SKM-1 treated with dmso at 0.1 percent for 144 hours (cell line): ENCODE measurements around the gene RBMS3.

ENCODE experiments used
- DNase-seq: peaks from one replicate; lab custom pipeline; 2025; ENCODE audit not compliant: unreplicated experiment; lab: John Stamatoyannopoulos, UW

The RBMS3 gene

GRCh38 chr3:29426302-29427226 is 145.7 kb downstream of the RBMS3 start:
- DNase-seq, result no peak

DNA sequence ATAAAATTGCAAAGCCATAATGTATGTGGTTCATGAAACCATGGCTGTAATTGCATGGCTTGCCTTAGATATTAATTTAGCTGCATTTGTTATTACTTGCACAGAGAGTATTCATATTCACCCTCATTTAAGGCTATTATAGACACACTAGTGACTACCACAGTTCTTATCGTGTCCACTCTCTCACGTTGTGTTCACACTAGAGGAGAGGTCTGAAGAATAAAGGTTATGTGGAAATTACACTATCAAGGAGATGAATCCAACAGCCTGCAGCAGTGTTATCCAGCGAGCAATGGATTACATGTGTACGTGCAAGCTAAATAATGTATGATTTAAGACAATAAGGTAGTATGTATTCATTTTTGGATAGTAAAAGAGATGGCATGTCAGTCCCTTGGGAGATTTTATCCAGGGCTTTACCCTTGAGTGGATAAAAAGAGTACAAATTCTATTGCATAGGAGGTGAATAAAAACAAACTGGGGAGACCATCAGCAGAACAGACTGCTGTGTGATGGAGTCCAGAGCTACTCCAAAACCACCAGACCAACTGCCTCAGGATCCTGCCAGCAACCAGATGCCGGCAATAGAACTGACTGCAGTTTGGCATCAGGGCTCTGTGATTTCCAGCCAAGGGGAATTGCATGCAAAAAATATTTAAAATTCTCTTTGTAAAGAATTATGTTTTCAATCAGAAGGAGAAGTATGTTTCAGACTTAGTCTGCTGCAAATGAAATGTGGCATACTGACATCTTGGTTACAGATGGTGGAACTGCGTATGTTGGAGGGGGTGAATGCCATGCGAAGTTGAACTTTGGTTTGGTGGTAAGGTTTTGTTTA is 146.6 kb downstream of the RBMS3 start:
- no peak for DNase-seq

DNA sequence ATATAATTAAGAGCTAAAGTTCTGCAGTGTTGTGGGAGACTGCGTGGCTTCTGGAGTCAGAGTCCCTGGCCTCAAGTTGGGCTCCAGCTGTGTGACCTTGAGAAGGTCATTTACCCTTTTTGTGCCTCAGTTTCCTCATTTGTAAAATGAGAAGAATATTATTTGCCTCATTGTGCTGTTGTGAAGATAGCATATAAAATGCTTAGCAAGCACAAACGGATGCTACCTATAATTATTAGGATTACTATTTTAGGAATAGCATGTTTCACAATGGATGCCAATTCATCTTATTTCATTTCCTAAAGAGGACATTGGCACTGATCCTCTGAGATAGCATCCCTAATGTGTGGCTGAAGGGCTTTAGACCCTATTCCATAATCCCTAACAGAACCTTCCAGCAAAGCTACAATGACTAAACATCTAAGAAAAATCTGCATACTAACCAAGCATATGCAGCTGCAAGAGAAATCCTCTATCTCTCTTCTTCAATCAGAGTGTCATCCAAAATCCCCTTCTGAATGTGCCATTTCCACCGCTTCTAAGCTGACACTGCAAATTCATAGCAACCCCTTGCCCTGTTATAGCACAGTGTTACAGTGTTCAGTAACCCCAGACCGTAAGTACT is 148.3 kb downstream of the RBMS3 start:
- DNase-seq, result no peak

GRCh38 chr3:29430558-29430971 is 149.7 kb downstream of the RBMS3 start:
- no peak for DNase-seq

- no peak for DNase-seq
Observed at GRCh38 chr3:29436612-29437323, 155.9 kb downstream of the RBMS3 start.

DNA sequence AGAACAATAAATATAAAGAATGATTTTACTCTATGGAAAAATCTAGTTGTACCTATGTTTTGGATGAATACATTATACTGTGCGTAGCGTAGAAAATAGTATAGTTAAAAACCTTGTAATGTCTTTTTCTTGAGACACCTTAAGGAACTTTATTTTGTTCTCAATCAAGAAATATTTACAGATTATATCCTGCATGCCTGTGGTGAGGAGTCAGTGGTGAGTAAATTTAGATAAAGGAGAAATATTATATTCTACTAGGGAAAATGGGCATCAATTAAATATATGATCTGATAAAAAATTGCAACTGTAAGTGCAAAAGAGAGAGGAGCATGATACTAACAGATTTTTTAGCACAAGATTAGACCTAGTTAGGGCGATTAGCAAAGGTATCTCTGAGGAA is 157.7 kb downstream of the RBMS3 start:
- no peak for DNase-seq

DNA sequence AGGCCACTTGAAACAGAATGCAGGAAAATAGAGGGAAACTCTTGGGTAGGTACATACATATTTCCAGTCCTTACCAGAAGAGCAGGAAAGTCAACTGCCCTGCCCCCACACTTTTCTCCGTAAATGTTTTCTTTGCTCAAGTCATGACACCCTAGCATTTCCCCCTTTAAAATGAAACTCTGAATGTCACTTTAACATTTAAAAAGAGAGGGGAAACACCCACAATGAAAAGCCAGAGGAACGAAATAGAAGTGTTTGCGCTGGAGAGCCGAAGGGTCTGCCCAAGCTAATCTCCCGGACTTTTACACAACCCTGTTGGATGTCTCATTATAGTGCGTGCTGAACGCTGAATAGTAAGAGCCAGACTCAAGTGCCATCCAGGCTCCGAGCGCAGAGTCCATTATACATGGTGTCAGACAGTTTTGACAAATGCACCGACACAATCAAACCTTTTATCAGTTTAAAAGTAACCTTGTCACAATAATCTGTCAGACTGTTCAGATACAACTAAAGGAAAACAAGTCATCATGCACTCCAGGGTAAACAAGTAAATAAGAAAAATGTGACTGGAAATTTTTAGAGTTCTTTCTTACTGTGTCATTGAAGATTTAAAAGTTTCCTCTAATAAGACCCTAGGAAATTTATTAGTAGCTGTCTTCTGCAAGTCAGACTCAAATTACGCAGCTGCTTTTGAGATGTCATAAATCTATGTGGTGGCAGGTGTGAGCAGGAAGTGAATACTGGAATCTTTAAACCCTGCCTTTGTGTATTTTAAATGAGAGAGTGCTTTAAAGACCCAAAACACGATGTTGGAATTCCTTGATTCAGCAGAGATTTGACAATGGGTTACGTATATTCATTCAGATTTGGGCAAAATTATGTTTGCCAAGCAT is 159.8 kb downstream of the RBMS3 start:
- no peak for DNase-seq

DNA sequence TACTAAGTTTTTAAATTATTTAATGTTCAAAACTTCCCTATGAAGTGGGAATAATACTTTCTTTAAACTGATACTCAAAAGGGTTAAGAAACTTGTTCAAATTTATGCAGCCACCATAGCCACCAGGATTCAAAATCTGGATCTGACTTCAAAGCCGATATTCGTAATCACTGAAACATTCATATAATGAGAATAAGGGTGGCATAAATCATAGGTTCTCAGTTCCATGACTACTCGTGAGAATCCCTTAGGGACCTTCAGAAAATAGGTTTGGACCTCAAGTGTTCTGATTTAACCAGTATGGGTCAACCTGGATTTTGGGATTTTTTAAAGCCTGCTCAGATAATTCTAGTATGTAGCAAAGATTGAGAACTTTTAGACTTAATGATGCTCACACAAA is 160.6 kb downstream of the RBMS3 start:
- DNase-seq, result no peak

- no peak for DNase-seq
Observed at GRCh38 chr3:29447946-29448627, 167.2 kb downstream of the RBMS3 start.

DNA sequence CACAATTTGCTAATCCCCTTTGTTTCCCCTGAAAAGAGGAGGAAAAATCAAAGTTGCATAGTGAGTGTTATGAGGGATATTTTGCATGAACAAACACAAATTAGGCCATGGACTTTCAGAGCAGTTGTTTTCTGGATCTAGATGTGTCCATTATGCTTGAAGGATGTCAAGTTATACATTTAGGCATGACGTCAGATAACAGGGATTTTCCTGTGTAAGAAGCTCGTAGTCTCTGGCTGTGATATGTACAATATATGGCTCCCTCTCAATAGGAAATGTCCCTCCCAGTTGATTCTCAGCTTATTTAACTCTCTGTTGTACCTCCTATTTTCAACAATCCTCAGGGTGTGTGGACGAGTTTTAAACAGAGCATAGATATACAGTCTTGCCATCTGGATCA is 171.0 kb downstream of the RBMS3 start:
- no peak for DNase-seq

GRCh38 chr3:29452934-29453283 is 172.0 kb downstream of the RBMS3 start:
- no peak for DNase-seq

DNA sequence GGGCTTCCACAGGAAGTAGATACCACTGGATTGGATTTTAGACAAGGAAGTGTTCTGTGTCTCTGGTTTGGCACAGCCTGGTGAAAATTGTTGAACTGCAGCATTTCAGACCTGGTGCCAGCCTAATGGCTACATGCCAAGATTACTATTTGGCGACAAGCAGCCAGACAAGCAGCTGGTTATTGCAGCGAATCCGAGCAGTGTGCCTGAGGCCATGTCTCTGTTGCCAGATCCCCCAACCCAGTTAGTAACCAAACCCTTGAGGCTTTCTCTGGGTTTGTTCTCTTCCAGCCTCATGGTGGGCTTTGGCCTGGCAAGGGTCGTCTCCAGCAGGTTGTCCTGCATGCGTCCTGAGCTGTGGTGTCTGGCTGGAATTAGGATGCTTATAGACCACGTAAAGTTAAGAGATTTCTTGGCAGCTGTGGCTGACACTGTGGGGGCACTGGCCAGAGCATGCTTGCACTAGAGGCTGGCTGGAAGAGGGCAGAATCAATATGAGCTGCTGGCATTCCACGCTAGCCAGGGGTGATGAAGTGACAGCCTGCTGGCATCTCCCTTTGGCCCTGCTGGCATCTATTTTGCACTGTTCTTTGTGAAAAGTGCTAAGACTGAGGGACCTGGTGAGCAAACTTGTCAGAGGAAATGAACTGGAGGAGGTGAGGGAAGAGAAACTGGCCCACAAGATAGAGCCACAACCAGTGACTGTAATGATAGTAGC is 172.6 kb downstream of the RBMS3 start:
- DNase-seq, result no peak

- no peak for DNase-seq
Observed at GRCh38 chr3:29454161-29454611, 173.3 kb downstream of the RBMS3 start.

DNA sequence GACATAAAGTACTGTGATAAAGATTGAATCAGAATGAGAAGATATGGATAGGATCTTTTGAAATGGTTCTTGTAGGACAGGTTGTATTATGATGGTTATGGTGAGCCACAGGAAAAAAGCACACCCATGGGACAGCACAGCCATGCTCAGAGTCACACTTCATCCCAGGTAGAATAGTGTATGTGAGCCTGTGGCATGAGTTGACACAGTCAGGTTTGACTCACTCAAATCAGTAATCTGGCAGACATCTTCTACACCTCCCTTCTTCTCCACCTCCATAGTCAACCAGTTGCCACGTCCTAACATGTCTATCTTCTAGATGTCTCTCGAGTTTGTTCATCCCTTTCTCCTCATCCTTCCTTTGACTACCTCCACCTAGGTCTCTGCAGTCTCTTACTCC is 176.0 kb downstream of the RBMS3 start:
- DNase-seq, result no peak

- DNase-seq, result no peak
Observed at GRCh38 chr3:29463304-29463703, 182.4 kb downstream of the RBMS3 start.

- no peak for DNase-seq
Observed at GRCh38 chr3:29465836-29466235, 185.0 kb downstream of the RBMS3 start.

GRCh38 chr3:29466442-29466841 is 185.6 kb downstream of the RBMS3 start:
- no peak for DNase-seq

DNA sequence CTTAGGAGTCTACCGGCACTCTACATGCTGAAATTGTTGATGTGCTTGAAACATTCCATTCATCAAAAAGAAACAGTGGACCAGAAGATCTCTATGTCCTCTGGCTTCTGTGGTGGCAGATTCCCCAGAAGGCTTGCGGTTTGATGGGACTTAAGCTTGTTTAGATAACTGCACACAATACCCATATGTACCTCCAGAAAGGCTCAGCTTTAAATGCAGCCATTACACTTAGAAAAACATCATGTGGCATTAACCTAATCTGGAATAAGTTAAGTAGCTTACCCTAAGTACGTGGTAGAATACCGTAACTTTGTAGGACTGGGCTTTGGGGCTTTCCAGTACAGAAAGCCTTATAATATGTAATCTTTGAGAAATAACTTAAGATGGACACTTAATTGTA is 187.3 kb downstream of the RBMS3 start:
- DNase-seq, result no peak
